Measurements from ENCODE around the gene VSTM2L. TPM values are rescaled to one million over a fixed set of nuclear protein-coding genes. Genes with fewer than 3 reads are reported as not detected.

The VSTM2L gene
- total RNA-seq, 4 donors from 2014 or later, result 0.78 to 1.4 TPM; not detected in 2

DNA sequence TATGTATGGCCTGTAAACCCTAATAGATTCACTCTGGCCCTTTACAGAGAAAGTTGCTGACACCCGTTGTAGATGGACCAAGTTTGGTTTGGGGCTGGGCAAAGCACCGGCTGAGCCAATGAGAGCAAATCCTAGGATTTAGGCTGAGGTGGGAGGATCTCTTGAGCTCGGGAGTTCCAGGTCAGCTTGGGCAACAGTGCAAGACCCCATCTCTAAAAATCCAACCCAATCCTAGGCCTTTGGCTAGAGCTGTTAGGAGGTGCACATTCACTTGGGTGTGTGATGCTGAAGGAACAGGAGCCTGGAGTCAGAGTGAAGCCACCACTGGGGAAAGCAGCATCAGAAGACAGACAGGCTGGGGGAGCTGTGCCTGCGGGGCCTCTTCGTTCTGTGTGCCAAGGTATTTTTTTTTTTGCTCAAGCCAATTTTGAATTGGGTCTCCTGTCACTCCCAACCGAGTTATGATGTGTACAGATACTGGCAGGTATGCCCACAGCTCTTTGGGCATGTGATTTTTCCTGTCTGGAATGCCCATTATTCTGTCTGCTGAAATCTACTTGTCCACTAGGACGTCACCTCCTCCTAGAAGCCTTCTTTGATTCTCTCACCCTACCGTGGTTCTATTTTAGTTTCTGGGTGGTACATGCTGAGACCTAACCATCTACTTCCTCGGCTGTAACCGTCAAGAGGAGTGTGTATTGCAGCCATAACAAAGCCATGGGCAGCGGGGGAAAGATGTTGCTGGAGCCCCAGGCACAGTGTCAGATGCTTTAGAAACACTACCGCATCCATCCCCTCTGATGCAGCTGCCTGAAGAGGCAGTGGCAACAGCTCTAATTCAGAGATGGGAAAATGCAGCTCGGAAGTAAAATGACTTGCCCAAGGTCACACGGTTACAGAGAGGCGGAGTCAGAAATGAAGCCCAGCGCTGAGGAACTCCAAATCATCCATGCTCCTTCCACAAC, 76.4 kb downstream of the VSTM2L start:
- Histone ChIP-seq H3K27ac (no peak overlapping the region), H3K36me3 (peaks cover 20% of the 10 kb centered on the region), H3K27me3 (no peaks in the 10 kb centered on the region), H3K9me3 (no peaks in the 10 kb centered on the region), H3K4me1 (no peaks in the 10 kb centered on the region), H3K4me3 (no peak overlapping the region)
- 86% methylated on average over 16 of the region's 16 CpGs for WGBS
- no peak for DNase-seq (ENCODE audit: low spot score in 2 of 2)
- no peak for TF ChIP-seq EP300 (IDR thresholded peaks at IDR 0.05)
- TF ChIP-seq, protein P1, sequence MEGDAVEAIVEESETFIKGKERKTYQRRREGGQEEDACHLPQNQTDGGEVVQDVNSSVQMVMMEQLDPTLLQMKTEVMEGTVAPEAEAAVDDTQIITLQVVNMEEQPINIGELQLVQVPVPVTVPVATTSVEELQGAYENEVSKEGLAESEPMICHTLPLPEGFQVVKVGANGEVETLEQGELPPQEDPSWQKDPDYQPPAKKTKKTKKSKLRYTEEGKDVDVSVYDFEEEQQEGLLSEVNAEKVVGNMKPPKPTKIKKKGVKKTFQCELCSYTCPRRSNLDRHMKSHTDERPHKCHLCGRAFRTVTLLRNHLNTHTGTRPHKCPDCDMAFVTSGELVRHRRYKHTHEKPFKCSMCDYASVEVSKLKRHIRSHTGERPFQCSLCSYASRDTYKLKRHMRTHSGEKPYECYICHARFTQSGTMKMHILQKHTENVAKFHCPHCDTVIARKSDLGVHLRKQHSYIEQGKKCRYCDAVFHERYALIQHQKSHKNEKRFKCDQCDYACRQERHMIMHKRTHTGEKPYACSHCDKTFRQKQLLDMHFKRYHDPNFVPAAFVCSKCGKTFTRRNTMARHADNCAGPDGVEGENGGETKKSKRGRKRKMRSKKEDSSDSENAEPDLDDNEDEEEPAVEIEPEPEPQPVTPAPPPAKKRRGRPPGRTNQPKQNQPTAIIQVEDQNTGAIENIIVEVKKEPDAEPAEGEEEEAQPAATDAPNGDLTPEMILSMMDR (IDR thresholded peaks at IDR 0.05), result no peak
- TF ChIP-seq POLR2AphosphoS5 (IDR thresholded peaks at IDR 0.05), result no peak
- no peak for TF ChIP-seq POLR2A (IDR thresholded peaks at IDR 0.05)

DNA sequence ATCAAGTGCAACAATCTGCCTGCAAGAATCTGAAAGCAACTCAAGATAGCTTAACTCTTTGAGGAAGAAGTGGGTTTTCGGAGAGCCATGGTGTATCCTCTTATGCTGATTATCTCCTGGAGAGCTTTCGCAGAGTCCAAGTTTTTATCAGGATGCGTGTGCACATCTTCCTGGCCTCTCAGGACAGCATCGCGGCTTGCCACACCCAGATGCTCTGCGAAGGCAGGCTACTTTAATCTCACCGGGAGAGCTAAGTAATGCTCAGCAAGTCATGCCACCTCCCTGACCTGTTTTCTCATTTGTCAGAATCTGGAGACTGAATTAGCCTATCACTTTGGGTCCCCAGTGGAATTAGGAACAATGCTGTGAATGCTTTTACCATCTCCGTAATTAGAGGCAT, 77.5 kb downstream of the VSTM2L start:
- H3K4me3 ChIP-seq, result no peak overlapping the region

GRCh38 chr20:37980876-37981275, 77.9 kb downstream of the VSTM2L start:
- H3K4me1 ChIP-seq, result peaks cover 3% of the 10 kb centered on the region
- no peaks in the 10 kb centered on the region for H3K27me3 ChIP-seq
- no peaks in the 10 kb centered on the region for H3K9me3 ChIP-seq
- peaks cover 20% of the 10 kb centered on the region for H3K36me3 ChIP-seq
- H3K4me3 ChIP-seq, result no peak overlapping the region
- WGBS, result 90% methylated on average over 6 of the region's 6 CpGs
- TF ChIP-seq POLR2AphosphoS5 (IDR thresholded peaks at IDR 0.05), result no peak
- TF ChIP-seq, protein P1 (IDR thresholded peaks at IDR 0.05), result no peak
- no peak for TF ChIP-seq POLR2A (IDR thresholded peaks at IDR 0.05)
- no peak for TF ChIP-seq EP300 (IDR thresholded peaks at IDR 0.05)
- no peak overlapping the region for H3K27ac ChIP-seq
- DNase-seq (ENCODE audit: low spot score in 2 of 2), result no peak

More for the DNA sequence above, 77.5 kb downstream of the VSTM2L start:
- no peaks in the 10 kb centered on the region for H3K27me3 ChIP-seq
- no peak for DNase-seq (ENCODE audit: low spot score in 2 of 2)
- H3K36me3 ChIP-seq, result peaks cover 20% of the 10 kb centered on the region
- no peak overlapping the region for H3K27ac ChIP-seq
- 87% methylated on average over 8 of the region's 8 CpGs for WGBS
- H3K4me1 ChIP-seq, result no peaks in the 10 kb centered on the region
- no peaks in the 10 kb centered on the region for H3K9me3 ChIP-seq
- TF ChIP-seq POLR2A (IDR thresholded peaks at IDR 0.05), result no peak
- TF ChIP-seq POLR2AphosphoS5 (IDR thresholded peaks at IDR 0.05), result no peak
- TF ChIP-seq, protein P1 (IDR thresholded peaks at IDR 0.05), result no peak
- TF ChIP-seq EP300 (IDR thresholded peaks at IDR 0.05), result no peak

- Histone ChIP-seq H3K4me1 (peaks cover 9% of the 10 kb centered on the region), H3K9me3 (no peaks in the 10 kb centered on the region), H3K27me3 (no peaks in the 10 kb centered on the region), H3K4me3 (no peak overlapping the region), H3K36me3 (peaks cover 20% of the 10 kb centered on the region), H3K27ac (no peak overlapping the region)
- DNase-seq (ENCODE audit: low spot score in 2 of 2), result no peak
- 95% methylated on average over 8 of the region's 8 CpGs for WGBS
- TF ChIP-seq, protein P1 (IDR thresholded peaks at IDR 0.05), result no peak
- TF ChIP-seq POLR2AphosphoS5 (IDR thresholded peaks at IDR 0.05), result no peak
Observed at GRCh38 chr20:37981568-37981967, 78.6 kb downstream of the VSTM2L start.

GRCh38 chr20:37983286-37983685, 80.4 kb downstream of the VSTM2L start:
- Histone ChIP-seq H3K27me3 (no peaks in the 10 kb centered on the region), H3K9me3 (no peaks in the 10 kb centered on the region), H3K27ac (no peak overlapping the region), H3K4me3 (no peak overlapping the region), H3K4me1 (peaks cover 25% of the 10 kb centered on the region), H3K36me3 (peaks cover 20% of the 10 kb centered on the region)
- TF ChIP-seq, protein P1 (IDR thresholded peaks at IDR 0.05), result no peak
- no peak for TF ChIP-seq POLR2A (IDR thresholded peaks at IDR 0.05)
- no peak for TF ChIP-seq POLR2AphosphoS5 (IDR thresholded peaks at IDR 0.05)
- TF ChIP-seq EP300 (IDR thresholded peaks at IDR 0.05), result no peak
- DNase-seq (ENCODE audit: low spot score in 2 of 2), result no peak
- 93% methylated on average over 13 of the region's 13 CpGs for WGBS

Data from suprapubic skin (tissue), 4 donors.